GM12875 (cell line): ENCODE data around the gene RAB3GAP1.

Source experiments
- H3K4me3 ChIP-seq: one replicate; pipeline ENCODE4 v1.5.1; 2011; ENCODE audit warnings: low read depth, low read length, control low read depth
- CTCF ChIP-seq: IDR thresholded peaks from 2 replicates; pipeline ENCODE4 v1.5.1; 2011; ENCODE audit warnings: low read depth, mild to moderate bottlenecking, control low read depth, inconsistent platforms, low read length, moderate library complexity, borderline replicate concordance; ENCODE audit not compliant: insufficient read depth

The RAB3GAP1 gene

GRCh38 chr2:135183822-135184221 is 131.7 kb downstream of the RAB3GAP1 start:
- no peak for TF ChIP-seq CTCF
- no peak overlapping the region for H3K4me3 ChIP-seq

GRCh38 chr2:135186054-135186453 is 134.0 kb downstream of the RAB3GAP1 start:
- no peak for TF ChIP-seq CTCF
- no peak overlapping the region for H3K4me3 ChIP-seq

- H3K4me3 ChIP-seq = no peak overlapping the region
- TF ChIP-seq CTCF = no peak
These were observed 135.2 kb downstream of the RAB3GAP1 start for GRCh38 chr2:135187270-135187669.

- TF ChIP-seq CTCF = no peak
- H3K4me3 ChIP-seq = no peak overlapping the region
These were observed 137.1 kb downstream of the RAB3GAP1 start for GRCh38 chr2:135189148-135189547.

GRCh38 chr2:135190799-135191198 is 138.7 kb downstream of the RAB3GAP1 start:
- H3K4me3 ChIP-seq = no peak overlapping the region
- no peak for TF ChIP-seq CTCF

- no peak for TF ChIP-seq CTCF
- no peak overlapping the region for H3K4me3 ChIP-seq
These were observed 146.4 kb downstream of the RAB3GAP1 start for GRCh38 chr2:135198481-135198880.

- H3K4me3 ChIP-seq = no peak overlapping the region
- TF ChIP-seq CTCF = no peak
These were observed 150.7 kb downstream of the RAB3GAP1 start for GRCh38 chr2:135202751-135203150.
